ENCODE results near the gene FHOD3. TPM values are rescaled to one million over a fixed set of nuclear protein-coding genes. Genes with fewer than 3 reads are reported as not detected.

FHOD3 gene
- total and polyA plus RNA-seq, 9 donors: 27.1 to 36.8 (median 33.7) TPM

GRCh38 chr18:36415625-36416024 lies 118.1 kb downstream of the FHOD3 start:
- no CpG with 5 or more reads among the region's 2 CpGs for WGBS (ENCODE audit: insufficient coverage)
- H3K36me3 ChIP-seq (ENCODE audit: control insufficient read depth, insufficient read depth, low read length): no peaks in the 10 kb centered on the region
- H3K4me1 ChIP-seq (ENCODE audit: control insufficient read depth, insufficient read depth, low read length): peaks cover 16% of the 10 kb centered on the region
- H3K9me3 ChIP-seq (replicated peaks; ENCODE audit: control insufficient read depth, low read depth, low read length): no peaks in the 10 kb centered on the region
- H3K27me3 ChIP-seq (ENCODE audit: control insufficient read depth, insufficient read depth, low read length): no peaks in the 10 kb centered on the region
- H3K27ac ChIP-seq (ENCODE audit: low read length): no peak overlapping the region
- H3K4me3 ChIP-seq (ENCODE audit: low read length): no peak overlapping the region
- DNase-seq: peak; percentile 43

GRCh38 chr18:36419188-36419899 lies 121.8 kb downstream of the FHOD3 start:
- WGBS (ENCODE audit: insufficient coverage): 80% methylated on average over 1 of the region's 3 CpGs
- peaks cover 17% of the 10 kb centered on the region for H3K4me1 ChIP-seq (ENCODE audit: control insufficient read depth, insufficient read depth, low read length)
- DNase-seq: peak; percentile 74

DNA sequence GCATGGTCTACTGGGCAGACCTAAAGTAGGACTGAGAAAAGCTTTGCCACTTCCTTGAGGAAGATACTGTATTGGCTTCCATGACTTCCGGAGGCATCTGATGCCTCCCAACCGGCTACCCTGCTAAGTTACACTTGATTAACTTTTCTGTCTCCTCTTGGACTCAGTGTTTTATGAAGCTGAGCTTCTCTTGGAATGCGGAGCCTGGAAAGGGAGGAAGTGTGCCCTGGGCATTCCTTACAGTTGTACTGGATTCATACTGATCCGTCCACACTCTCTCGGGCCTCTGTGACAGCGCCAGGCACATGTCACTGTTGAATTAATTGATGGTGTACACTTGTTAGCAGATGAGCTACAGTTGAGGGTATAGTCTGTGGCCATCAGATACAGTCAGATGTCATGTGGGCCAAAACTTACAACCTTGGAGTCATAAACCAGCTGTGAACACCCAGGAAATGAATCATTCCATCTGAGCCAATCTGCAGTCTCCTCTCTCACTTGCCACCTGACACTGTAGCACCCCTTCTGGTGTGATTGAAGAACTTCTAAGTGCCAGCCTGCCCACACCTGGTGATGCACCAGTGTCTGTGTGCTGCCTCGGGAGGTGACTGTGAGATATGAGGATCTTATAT lies 122.5 kb downstream of the FHOD3 start:
- no peak overlapping the region for H3K4me3 ChIP-seq (ENCODE audit: low read length)
- WGBS (ENCODE audit: insufficient coverage): 85% methylated on average over 4 of the region's 7 CpGs
- peaks cover 17% of the 10 kb centered on the region for H3K4me1 ChIP-seq (ENCODE audit: control insufficient read depth, insufficient read depth, low read length)
- no peaks in the 10 kb centered on the region for H3K27me3 ChIP-seq (ENCODE audit: control insufficient read depth, insufficient read depth, low read length)
- peak; percentile 55 for DNase-seq
- peak overlapping the region; percentile 87 for H3K27ac ChIP-seq (ENCODE audit: low read length)
- H3K36me3 ChIP-seq (ENCODE audit: control insufficient read depth, insufficient read depth, low read length): no peaks in the 10 kb centered on the region
- H3K9me3 ChIP-seq (replicated peaks; ENCODE audit: control insufficient read depth, low read depth, low read length): no peaks in the 10 kb centered on the region

More at GRCh38 chr18:36419188-36419899, 121.8 kb downstream of the FHOD3 start:
- no peak overlapping the region for H3K4me3 ChIP-seq (ENCODE audit: low read length)
- H3K27me3 ChIP-seq (ENCODE audit: control insufficient read depth, insufficient read depth, low read length): no peaks in the 10 kb centered on the region
- H3K27ac ChIP-seq (ENCODE audit: low read length): peak overlapping the region; percentile 87
- no peaks in the 10 kb centered on the region for H3K36me3 ChIP-seq (ENCODE audit: control insufficient read depth, insufficient read depth, low read length)
- no peaks in the 10 kb centered on the region for H3K9me3 ChIP-seq (replicated peaks; ENCODE audit: control insufficient read depth, low read depth, low read length)

- Histone ChIP-seq H3K4me3 (ENCODE audit: low read length) (no peak overlapping the region), H3K9me3 (replicated peaks; ENCODE audit: control insufficient read depth, low read depth, low read length) (no peaks in the 10 kb centered on the region), H3K36me3 (ENCODE audit: control insufficient read depth, insufficient read depth, low read length) (no peaks in the 10 kb centered on the region), H3K27ac (ENCODE audit: low read length) (peak overlapping the region; percentile 87), H3K27me3 (ENCODE audit: control insufficient read depth, insufficient read depth, low read length) (no peaks in the 10 kb centered on the region), H3K4me1 (ENCODE audit: control insufficient read depth, insufficient read depth, low read length) (peaks cover 17% of the 10 kb centered on the region)
- WGBS (ENCODE audit: insufficient coverage): 57% methylated on average over 1 of the region's 1 CpG
- peak; percentile 50 for DNase-seq
Observed at GRCh38 chr18:36420826-36421225, 123.3 kb downstream of the FHOD3 start.

- Histone ChIP-seq H3K4me3 (ENCODE audit: low read length) (no peak overlapping the region), H3K27me3 (ENCODE audit: control insufficient read depth, insufficient read depth, low read length) (no peaks in the 10 kb centered on the region), H3K27ac (ENCODE audit: low read length) (no peak overlapping the region), H3K36me3 (ENCODE audit: control insufficient read depth, insufficient read depth, low read length) (no peaks in the 10 kb centered on the region), H3K4me1 (ENCODE audit: control insufficient read depth, insufficient read depth, low read length) (peaks cover 16% of the 10 kb centered on the region), H3K9me3 (replicated peaks; ENCODE audit: control insufficient read depth, low read depth, low read length) (no peaks in the 10 kb centered on the region)
- WGBS (ENCODE audit: insufficient coverage): 75% methylated on average over 2 of the region's 4 CpGs
- no peak for DNase-seq
Observed at GRCh38 chr18:36424741-36425142, 127.2 kb downstream of the FHOD3 start.

DNA sequence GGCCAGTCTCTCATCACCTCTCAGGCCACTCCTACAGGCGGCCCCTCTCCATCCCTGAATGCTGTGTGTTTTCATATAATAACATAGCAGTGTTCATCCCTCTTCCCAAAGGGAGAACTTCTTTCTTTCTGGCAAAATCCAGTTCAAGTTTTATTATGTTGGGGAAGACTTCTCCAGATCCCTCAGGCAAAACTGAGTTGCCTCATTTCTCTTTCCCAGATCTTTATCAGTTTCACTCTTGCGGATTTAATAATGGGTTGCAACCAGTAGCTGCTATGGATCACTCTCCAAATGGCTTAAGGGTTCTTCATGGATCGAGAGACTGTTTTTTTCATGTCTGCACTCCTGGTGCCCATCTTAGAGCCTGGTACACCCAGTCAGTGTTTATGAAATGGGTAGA lies 129.9 kb downstream of the FHOD3 start:
- Histone ChIP-seq H3K36me3 (ENCODE audit: control insufficient read depth, insufficient read depth, low read length) (no peaks in the 10 kb centered on the region), H3K4me1 (ENCODE audit: control insufficient read depth, insufficient read depth, low read length) (peaks cover 8% of the 10 kb centered on the region), H3K4me3 (ENCODE audit: low read length) (no peak overlapping the region), H3K27me3 (ENCODE audit: control insufficient read depth, insufficient read depth, low read length) (no peaks in the 10 kb centered on the region), H3K27ac (ENCODE audit: low read length) (no peak overlapping the region), H3K9me3 (replicated peaks; ENCODE audit: control insufficient read depth, low read depth, low read length) (no peaks in the 10 kb centered on the region)
- DNase-seq: no peak
- 60% methylated on average over 1 of the region's 3 CpGs for WGBS (ENCODE audit: insufficient coverage)

GRCh38 chr18:36427831-36428230 lies 130.3 kb downstream of the FHOD3 start:
- Histone ChIP-seq H3K4me1 (ENCODE audit: control insufficient read depth, insufficient read depth, low read length) (peaks cover 8% of the 10 kb centered on the region), H3K27ac (ENCODE audit: low read length) (no peak overlapping the region)

GRCh38 chr18:36428431-36429029 lies 131.0 kb downstream of the FHOD3 start:
- no peak overlapping the region for H3K27ac ChIP-seq (ENCODE audit: low read length)
- peaks cover 8% of the 10 kb centered on the region for H3K4me1 ChIP-seq (ENCODE audit: control insufficient read depth, insufficient read depth, low read length)
- no peaks in the 10 kb centered on the region for H3K9me3 ChIP-seq (replicated peaks; ENCODE audit: control insufficient read depth, low read depth, low read length)
- DNase-seq: no peak
- no peak overlapping the region for H3K4me3 ChIP-seq (ENCODE audit: low read length)
- H3K27me3 ChIP-seq (ENCODE audit: control insufficient read depth, insufficient read depth, low read length): no peaks in the 10 kb centered on the region
- WGBS (ENCODE audit: insufficient coverage): 91% methylated on average over 4 of the region's 8 CpGs
- no peaks in the 10 kb centered on the region for H3K36me3 ChIP-seq (ENCODE audit: control insufficient read depth, insufficient read depth, low read length)

More at GRCh38 chr18:36427831-36428230, 130.3 kb downstream of the FHOD3 start:
- no peaks in the 10 kb centered on the region for H3K36me3 ChIP-seq (ENCODE audit: control insufficient read depth, insufficient read depth, low read length)
- no peaks in the 10 kb centered on the region for H3K27me3 ChIP-seq (ENCODE audit: control insufficient read depth, insufficient read depth, low read length)
- no peak overlapping the region for H3K4me3 ChIP-seq (ENCODE audit: low read length)
- no peak for DNase-seq
- no CpG with 5 or more reads among the region's 2 CpGs for WGBS (ENCODE audit: insufficient coverage)
- no peaks in the 10 kb centered on the region for H3K9me3 ChIP-seq (replicated peaks; ENCODE audit: control insufficient read depth, low read depth, low read length)

- WGBS (ENCODE audit: insufficient coverage): 100% methylated on average over 1 of the region's 4 CpGs
- Histone ChIP-seq H3K27me3 (ENCODE audit: control insufficient read depth, insufficient read depth, low read length) (no peaks in the 10 kb centered on the region), H3K4me3 (ENCODE audit: low read length) (no peak overlapping the region), H3K4me1 (ENCODE audit: control insufficient read depth, insufficient read depth, low read length) (peaks cover 10% of the 10 kb centered on the region), H3K36me3 (ENCODE audit: control insufficient read depth, insufficient read depth, low read length) (no peaks in the 10 kb centered on the region), H3K27ac (ENCODE audit: low read length) (no peak overlapping the region), H3K9me3 (replicated peaks; ENCODE audit: control insufficient read depth, low read depth, low read length) (no peaks in the 10 kb centered on the region)
- no peak for DNase-seq
Observed at GRCh38 chr18:36432880-36433555, 135.5 kb downstream of the FHOD3 start.

DNA sequence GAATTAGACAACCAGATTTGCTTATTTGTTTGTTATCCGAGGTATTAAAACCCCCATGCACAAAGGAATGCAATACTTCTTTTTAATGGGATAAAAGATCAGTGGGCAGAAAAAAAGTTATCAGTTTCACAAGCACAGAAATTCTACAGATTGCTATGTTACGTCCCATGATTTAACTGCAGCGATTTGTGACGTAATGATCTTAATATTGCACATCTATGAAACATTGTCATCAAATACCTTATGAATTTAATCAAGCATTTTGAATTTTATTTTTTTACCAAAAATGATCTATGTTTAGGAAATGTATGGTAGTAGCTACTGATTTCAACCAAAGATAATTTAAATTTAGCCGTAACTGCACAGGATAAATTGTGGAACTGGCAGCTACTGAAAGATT lies 138.9 kb downstream of the FHOD3 start:
- Histone ChIP-seq H3K36me3 (ENCODE audit: control insufficient read depth, insufficient read depth, low read length) (no peaks in the 10 kb centered on the region), H3K4me1 (ENCODE audit: control insufficient read depth, insufficient read depth, low read length) (peaks cover 15% of the 10 kb centered on the region), H3K9me3 (replicated peaks; ENCODE audit: control insufficient read depth, low read depth, low read length) (no peaks in the 10 kb centered on the region), H3K4me3 (ENCODE audit: low read length) (no peak overlapping the region), H3K27me3 (ENCODE audit: control insufficient read depth, insufficient read depth, low read length) (no peaks in the 10 kb centered on the region), H3K27ac (ENCODE audit: low read length) (no peak overlapping the region)
- no CpG with 5 or more reads among the region's 5 CpGs for WGBS (ENCODE audit: insufficient coverage)
- DNase-seq: no peak
